GM18507 (cell line): ENCODE data around the gene GNPDA1.
"Not testable (repeated sequence)": the region's sequence is repeated elsewhere in the genome, so short reads cannot be mapped to it uniquely, and the experiment has no call there.

Experiments used
- DNase-seq: peaks from one replicate; pipeline ENCODE4 v3.0.0; 2011; ENCODE audit warnings: low read depth; ENCODE audit not compliant: insufficient read length; ENCODE audit errors: extremely low spot score
- FAIRE-seq: peaks from 2 replicates; lab custom pipeline; 2011; peaks lifted over from hg19 to GRCh38; lab: Jason Lieb, UNC

The GNPDA1 gene

DNA sequence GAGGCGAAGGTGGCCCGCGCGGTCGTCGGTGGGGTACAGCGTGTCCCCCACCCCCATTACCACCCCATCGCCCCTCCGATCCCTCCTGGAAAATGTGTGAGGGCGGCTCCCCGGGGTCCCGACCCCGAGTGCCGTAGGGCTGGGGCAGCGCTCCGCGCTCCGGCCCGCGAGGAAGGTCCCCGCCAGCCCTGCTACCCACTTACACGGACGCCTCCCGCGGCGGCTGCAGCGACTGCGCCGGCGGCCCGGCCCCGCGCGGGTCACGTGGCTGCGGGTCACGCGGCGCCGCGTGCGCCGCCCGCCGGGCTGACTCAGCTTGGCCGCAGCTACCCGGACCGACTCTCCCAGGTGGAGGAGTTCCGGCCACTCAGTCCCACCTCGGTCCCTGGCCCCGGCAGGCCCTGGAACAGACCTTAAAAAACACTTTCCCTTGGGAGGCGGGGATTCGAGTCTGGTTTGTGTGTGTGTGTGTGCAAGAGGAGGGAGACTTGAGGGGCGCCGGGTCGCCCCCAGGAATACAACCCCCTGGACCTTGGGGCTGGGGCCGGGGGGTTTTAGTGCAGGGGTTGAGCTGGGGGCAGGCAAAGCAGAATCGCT, at the start of gene GNPDA1:
Gene GNPDA1 (minus strand): TSS at position 236 of the 597 bp plus-strand sequence. CDS start 992 bp downstream, outside the sequence.
- FAIRE-seq (peak; percentile 61), DNase-seq (peak; percentile 66)

DNA sequence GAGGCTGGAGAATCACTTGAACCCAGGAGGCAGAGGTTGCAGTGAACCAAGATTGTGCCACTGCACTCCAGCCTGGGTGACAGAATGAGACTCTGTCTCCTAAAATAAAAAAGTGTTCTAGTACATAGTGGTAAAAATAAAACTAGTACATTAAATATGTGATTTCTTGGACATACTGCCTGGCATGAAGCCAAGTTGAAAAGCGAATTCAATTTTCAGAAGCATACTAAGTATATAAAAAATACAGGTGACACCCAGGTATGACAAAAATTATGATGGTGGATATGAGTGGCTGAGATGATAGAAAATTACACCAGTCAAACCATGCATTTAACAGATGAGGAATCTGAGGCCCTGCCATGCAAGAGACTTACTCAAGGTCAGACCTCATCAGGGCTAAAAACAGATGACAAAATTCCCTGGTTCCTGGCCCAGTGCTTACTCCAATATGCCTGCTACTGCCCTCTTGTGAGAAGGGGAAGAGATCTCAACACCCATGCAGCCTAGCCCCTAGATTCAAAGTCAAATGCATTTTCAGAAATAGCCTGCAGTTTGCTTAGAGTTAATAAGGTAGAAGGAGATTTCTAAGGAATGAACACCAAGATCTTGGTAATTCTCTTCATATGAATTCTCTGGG, 46.6 kb upstream of the GNPDA1 start:
- DNase-seq (no peak), FAIRE-seq (no peak)

DNA sequence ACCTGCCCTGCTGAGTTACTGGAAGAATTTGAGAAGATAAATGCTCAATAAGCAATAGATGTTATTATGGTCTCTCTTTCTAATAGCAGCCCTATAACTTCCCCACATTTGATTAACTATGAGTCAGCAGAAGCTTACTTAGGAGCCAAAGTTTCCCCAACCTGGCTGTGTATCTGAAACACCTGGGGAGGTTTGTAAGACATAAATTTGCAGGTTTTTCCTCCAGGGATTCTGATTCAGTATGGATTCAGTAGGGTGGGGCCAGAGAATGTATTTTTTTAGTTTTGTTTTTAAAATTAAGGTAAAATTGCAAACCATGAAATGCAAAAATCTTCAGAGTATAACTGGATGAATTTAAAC, 44.9 kb upstream of the GNPDA1 start:
- DNase-seq (no peak), FAIRE-seq (no peak)

DNA sequence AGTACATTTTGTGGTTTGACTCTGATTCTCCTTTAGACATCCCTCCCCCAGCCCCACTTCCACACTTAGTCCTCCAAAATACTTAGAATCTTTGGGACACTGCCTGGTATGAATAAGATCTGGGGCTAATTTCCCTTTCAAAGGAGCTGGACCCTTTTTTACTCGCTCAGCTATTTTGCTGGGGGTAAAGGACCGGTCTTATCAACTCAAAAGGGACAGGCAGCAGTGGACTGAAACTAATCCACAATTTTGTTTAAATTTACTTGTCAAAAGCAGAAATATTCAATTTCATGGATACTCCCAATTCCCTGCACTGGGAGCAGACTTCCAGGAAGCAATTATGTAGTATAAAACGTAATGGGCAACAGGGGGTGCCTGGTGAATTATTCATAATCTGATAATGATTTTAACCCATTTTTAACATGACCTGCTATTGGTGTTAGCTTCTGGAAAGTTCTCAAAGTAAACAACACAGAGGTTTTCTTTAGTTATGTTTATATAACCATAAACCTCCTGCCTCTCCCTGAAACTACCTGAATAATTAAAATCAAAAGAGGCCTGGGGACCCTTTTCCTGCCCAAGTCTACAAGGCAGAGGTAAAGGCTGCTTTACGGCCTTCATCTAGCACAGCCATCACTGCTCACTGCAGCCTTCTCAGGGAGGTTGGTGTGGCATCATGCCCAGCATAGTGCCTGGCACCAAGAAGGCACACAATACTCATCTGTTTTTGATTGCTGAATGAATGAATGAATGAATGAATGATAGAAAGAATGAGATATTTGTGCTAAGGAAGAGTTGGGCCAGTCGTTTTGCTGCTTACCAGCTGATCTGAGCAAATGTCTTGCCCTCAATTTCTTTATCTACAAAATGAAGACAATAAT, 44.2 kb upstream of the GNPDA1 start:
- FAIRE-seq (no peak), DNase-seq (no peak)

DNA sequence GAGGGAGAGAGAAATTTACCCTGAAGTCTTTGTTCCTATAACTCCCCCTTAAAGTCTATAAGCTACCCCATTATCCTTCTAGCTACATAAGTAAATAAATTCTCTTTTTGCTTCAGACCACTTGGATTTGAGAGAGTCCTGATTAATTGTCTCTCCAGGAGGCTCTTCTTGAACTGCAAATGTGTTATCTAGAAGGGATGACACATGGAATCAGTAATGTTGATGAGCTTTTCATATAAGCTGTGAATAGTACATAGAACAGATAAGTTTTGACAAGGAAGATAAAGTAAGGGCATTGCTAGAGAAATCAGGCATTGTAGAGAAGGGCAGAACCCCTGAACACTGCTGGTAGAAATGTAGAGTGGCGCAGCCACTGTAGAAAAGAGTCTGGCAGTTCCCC, 42.5 kb upstream of the GNPDA1 start:
- FAIRE-seq, result no peak

DNA sequence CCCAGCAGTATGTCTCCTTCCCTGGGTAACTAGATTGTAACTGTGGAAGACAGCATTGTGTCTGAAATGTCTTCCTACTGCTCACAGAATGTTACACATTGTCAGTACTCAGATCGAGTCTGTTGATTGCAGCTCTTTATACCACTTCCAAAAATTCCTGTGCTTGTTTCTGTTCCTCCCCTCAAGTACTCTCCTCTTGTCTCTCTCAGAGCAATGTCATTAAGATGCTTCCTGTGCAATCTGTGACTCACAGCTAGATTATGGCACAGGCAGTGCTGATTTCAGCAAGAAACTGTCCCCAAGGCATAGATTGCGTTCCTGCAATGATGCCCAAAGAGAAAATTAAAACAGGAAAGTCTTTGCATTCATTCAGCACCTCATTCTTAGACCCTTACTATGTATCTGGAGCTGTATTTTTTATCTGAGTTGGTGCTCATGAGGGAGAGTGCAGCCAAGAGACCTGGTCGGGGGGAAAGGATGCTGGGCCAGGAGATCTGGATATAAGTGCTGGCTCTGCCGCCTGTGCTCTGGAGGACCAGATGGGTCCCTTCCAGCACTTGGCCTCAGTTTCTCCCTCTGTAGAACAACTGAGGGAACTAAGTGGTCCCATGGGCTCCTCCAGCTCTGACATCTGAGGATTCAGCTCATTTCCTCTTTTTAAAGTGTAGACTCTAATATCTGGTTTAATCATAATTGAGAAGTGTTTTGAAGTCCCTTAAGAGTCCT, 40.8 kb upstream of the GNPDA1 start:
- no peak for FAIRE-seq
- DNase-seq, result no peak

More for the DNA sequence above, 42.5 kb upstream of the GNPDA1 start:
- DNase-seq, result no peak

DNA sequence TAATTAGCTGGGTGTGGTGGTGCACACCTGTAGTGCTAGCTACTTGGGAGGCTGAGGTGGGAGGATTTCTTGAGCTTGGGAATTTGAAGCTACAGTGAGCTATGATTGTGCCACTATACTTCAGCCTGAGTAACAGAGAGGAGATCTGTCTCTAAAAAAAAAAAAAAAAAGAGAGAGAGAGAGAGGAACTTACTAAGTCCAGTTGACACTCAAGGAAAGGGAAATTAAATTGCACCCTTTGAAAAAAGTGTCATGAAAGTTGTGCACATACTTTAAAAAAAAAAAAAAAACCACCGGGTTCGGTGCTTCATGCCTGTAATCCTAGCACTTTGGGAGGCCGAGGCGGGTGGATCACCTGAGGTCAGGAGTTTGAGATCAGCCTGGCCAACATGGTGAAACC, 39.2 kb upstream of the GNPDA1 start:
- DNase-seq, FAIRE-seq: not testable (repeated sequence)

DNA sequence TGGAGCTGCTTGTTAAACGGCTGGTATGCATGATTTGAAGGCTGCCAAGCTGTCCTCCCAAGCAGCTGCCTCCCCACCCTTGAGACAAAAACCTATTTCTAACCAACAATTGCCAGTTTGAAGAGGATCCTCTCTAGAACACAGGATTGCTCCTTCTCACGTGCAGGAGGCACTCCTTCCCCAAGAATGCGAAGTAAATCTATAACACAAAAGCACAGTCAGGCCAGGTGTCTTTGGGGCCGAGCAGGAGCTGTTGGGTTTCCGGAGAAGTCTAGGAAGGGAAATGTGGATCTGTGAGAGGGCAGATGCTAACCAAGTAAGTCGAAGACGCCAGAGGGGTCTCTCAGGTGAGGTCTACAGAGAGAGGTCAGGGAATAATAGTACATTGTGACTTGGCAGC, 35.4 kb upstream of the GNPDA1 start:
- DNase-seq (no peak), FAIRE-seq (no peak)

DNA sequence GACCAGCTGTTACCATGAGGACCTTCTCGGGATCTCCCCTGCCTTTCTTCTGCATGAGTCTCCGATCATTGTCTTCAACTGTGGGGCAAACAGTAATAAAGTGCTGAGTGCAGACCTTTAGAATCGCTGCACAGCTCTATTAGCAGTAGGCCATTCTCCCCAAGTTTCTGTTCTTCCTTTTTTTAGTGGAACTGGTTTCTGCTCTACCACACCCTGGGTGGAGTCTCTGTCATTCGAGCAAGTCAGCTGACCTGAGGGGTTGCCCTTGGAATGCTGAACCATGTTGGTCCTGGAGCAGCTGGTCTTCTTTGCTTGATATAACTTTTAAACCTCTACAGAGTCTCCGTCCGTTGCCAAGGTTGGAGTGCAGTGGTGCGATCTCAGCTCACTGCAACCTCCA, 33.4 kb upstream of the GNPDA1 start:
- no peak for DNase-seq
- FAIRE-seq, result no peak

DNA sequence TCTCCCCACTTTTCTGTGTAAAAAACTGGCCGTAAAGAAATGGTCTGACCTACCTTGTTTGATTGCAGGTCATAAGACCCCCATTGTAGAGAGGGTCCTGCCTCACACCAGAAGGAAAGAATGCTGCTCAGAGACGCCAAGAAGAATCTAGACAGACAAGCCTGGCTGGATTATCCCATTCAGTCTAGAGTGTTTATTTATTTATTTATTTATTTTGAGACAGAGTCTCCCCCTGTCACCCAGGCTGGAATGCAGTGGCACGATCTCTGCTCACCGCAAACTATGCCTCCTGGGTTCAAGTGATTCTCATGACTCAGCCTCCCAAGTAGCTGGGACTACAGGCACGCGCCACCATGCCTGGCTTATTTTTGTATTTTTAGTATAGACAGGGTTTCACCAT, 28.1 kb upstream of the GNPDA1 start:
- not testable (repeated sequence) for FAIRE-seq, DNase-seq

DNA sequence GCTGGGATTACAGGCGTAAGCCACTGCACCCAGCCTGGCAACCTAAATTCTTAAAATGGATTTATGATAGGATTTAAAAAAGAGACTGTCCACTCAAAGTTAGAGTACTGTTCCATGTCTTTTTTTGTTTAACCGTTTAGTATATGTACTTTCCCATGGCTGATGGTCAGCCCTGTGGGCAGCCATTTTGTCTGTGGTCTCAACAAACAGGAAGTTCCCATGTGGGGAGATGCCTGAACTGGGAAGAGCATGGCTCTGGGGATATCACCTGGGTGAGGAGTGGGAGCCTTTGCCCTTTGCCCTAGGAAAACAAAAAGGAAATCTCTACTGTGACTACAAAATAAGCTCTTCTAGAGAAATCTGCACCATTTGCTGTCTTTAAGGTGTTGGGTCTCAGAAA, 27.5 kb upstream of the GNPDA1 start:
- FAIRE-seq (no peak), DNase-seq (no peak)

DNA sequence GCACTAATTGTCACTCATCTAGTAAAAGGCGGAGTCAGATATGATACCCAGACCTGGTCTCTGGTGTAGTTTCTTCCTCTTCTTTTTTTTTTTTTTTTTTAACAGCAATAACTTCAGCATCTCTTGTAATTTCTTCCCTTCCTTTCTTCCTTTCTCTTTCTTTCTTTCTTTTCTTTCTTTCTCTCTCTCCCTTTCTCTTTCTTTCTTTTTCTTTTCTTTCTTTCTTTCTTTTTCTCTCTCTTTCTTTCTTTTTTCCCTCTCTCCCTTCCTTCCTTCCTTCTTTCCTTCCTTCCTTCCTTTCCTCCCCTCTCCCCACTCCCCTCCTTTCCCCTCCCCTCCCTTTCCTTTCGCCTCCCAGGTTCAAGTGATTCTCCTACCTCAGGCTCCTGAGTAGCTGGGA, 25.9 kb upstream of the GNPDA1 start:
- no peak for FAIRE-seq
- no peak for DNase-seq

DNA sequence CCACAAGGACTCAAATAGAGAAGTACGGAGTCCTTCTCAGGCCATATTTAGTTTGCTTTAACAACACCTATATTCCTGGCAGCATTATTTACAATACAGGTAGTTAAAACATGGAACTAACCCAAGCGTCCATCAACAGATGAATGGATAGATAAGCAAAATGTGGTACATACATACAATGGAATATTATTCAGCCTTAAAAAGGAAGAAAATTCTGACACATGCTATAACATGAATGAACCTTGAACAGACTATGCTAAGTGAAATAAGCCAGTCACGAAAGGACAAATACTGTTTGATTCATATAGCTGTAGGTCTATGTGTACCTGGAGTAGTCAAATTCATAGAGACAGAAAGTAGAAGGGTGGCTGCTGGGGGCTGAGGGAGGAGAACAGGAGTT, 24.8 kb upstream of the GNPDA1 start:
- not testable (repeated sequence) for FAIRE-seq, DNase-seq

DNA sequence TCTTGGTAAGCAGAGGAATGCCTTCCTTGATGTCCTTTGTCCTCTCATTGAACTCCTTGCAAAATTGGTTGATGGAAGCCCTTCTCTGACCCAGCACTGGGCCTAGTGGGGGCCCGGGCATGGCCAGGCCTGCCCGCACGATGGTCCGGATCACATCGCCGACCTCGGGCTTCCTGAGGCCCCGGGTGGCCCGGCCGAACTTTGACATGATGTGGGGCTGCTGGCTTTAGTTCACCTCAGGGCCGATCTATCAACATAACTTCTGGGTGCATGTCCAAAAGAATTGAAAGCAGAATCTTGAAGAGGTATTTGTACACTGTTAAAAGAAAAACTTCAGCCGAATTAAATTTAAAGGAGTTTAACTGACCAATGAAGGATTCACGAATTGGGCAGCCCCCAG, 24.1 kb upstream of the GNPDA1 start:
- no peak for FAIRE-seq
- DNase-seq, result no peak

DNA sequence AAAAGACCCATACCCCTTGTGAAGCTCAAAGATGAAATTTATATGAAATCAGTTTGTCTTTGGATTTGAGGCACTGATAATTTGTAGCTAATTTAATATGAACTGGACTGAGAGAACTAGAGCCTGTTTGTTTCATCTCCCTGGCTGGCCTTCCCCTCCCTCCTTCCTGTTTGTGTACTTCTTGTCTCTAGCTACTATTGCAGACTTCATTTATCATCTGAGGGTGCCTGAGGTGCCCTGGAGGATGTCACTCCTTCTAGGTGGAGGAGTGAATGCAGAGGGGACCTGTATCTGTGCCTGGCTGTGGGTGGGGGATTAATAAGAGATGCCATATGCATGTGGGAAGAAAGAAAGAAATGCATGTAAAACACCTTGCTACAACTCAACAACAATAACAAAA, 22.2 kb upstream of the GNPDA1 start:
- DNase-seq (no peak), FAIRE-seq (no peak)

DNA sequence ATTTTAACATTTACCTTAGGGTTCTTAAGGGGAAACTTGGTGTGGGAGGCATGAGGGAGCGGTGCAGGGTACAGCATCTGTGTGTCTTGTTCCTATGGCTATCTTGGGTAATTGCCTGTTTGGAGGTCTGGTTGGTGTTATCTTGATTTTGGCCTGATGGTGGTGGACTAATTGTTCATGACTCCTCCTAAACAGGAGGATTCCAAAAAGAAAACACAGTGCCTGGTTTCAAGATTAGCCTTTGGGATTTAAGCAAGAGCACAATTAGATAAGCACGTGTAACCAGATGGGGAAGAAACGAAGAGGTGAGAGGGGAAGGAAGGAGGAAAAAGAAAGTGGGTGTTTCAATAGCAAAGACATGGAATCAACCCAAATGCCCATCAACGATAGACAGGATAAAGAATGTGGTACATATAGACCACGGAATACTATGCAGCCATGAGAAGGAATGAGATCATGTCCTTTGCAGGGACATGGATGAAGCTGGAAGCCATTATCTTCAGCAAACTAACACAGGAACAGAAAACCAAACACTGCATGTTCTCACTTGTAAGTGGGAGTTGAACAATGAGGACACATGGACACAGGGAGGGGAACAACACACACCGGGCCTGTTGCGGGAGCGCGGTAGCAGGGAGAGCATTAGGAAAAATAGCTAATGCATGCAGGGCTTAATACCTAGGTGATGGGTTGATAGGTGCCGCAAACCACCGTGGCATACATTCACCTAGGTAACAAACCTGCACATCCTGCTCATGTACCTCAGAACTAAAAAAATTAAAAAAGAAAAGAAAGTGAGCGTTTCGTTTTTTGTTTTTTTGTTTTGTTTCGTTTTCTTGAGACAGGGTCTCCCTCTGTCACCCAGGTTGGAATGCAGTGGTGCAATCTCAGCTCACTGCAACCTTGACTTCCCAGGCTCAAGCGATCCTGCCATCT, 21.1 kb upstream of the GNPDA1 start:
- FAIRE-seq, DNase-seq: not testable (repeated sequence)

DNA sequence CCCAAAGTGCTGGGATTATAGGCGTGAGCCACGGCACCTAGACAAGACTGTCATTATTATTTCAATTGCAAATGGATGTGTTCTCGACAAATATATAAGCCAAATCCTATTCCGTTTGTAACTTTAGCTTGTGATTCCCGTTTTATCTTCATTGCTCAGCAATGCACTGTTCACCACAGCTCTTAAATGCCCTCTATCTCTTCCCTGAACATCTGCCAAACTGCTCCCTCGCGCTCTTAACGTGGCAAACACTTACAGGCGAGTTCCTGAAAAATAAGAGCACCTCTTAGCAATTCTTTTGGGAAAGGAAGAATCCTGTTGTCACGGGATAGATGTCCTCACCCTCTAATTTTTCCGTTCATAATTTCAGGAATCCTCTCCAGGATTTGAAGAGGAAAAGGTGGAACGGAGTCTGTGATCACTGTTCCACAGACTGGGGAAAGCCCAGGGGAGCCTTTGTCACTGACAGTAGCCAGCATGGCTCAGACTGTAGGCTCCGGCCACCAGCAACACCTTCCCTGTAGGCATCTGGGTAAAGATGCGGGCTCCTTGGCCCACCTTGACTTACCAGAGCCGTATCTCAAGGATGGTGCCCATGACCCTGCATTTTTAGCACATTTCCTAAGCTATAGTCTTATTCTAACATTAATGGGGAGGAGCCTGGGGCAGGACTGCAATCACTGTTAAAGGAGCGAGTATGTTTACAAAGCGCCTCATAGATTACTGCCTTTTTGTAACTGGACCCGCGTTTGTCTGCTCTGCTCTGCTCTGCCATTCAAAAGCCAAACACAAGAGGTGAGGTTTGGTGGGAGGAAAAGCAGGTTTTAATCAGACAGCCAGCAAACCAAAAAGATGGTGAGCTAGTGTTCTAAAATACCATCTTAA, 20.2 kb upstream of the GNPDA1 start:
- no peak for DNase-seq
- no peak for FAIRE-seq

DNA sequence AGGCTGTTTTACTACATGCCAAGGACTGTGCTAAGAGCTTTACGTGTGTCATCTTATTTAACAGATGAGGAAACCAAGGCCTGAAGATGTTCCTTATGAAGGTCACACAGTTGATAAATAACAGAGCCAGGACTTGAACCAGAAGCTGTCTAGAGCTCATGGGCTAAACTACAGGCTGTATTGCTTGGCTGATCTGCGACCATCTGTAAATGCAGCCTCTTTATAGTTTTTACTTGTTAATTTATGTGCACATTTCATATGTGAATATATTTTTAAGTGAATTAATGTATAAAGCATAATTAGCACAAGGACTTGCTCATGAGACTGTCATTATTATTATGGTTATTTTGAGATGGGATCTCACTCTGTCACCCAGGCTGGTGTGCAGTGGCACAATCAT, 19.3 kb upstream of the GNPDA1 start:
- FAIRE-seq (no peak), DNase-seq (no peak)
